Stimulated activated CD4-positive, alpha-beta T cell treated with anti-CD3 and anti-CD28 coated beads, Interleukin-1b, Interleukin-23, amount 100 ng/mL, for 4 hours (primary cell): Measurements from ENCODE around the gene C12orf42.

Source experiments
- DNase-seq, 2 donors: peaks; one replicate each; pipeline ENCODE4 v3.0.0-alpha.2; 2020; ENCODE audit warnings: low read depth in 2 of 2

Gene C12orf42

DNA sequence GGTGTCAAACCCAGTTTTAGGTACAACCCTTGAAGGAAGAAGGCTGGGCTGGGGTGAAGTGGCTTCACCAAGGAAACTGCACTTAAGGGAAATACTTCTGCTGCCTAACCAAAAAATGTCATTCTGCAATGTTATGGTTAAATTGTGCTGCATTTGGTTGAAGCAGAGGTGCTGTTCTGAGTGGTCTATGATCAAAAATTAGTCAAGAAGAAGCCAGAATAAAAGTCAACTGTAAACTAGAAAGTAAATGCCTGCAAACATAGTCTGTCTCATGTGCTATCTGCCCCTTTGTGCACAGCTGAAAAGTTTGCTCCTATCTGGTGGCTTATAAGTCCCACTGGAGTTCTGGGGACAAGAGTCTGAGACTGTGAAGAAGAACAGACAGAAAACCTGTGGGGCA, 158.8 kb downstream of the C12orf42 start:
- DNase-seq = no peak

DNA sequence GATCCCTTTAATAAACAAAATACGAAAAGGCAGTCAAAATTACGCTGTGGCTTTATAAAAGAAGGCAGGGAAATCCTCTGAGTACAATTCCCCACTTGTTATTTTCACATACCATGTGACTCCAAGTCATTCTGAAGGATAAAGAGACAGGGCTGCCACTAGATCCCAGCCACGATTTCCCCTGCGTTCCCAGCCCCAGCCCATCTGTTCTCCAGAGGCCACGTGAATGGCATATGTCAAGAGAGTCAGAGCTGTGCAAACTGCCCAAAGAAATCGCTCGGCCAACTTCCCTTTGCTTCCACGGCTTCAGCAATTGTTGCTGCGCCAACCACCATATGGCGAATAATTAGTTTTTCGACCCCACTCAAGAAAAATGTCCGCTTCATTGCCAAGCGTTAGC, 161.3 kb downstream of the C12orf42 start:
- no peak for DNase-seq

DNA sequence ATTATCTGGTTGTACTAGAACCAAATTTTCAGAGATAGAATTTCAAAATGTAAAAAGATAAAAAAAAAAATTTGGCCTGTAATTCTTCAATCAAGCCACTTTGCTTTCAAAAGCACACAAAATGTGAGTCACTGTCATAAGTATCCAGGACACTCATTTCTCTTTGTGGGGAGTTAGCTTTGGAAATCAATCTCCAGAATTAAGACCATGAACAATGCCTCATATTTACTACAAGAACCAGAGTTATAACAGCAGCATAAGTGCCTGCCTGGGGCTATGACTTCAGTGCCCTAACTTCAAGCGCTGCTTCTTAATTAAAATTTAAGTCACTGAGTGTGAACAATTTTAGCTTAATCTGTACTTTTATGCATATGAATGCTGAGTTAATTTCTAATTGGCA, 162.1 kb downstream of the C12orf42 start:
- DNase-seq = no peak

DNA sequence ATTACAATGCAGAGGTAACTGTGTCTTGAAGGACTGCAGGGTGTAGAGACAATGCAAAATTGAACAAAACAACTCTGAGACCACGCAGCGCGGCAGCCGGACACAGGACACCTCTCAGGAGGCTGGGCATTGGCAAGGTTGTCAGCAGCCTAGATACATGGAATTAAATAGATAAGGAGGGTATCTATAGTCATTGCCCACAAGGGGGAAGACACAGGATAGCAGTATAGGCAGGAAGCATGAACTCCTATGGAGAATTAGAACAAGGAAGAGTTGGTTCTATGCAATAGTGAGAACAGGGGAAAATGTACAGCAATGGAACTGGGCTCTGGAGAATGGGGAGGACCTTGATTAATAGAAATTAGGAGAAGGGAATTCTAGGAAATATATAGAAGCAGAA, 164.1 kb downstream of the C12orf42 start:
- no peak for DNase-seq

DNA sequence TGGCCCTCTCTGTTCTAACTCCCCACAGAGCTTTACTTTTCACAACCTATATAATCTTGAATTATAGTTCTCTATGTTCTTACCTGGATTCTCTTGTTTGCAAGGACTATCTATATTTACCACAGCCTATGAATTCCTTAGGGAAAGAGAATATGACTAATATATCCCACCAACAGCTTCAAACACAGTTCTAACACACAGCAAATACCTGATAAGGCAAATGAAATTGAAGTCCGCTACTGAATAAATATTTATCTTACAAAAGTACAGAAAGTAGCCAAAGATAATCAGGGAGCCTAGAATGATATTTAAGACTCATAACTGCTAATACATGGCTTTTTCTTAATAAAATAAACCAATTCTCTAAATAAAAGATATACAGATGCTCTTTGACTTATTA, 165.1 kb downstream of the C12orf42 start:
- DNase-seq = no peak

DNA sequence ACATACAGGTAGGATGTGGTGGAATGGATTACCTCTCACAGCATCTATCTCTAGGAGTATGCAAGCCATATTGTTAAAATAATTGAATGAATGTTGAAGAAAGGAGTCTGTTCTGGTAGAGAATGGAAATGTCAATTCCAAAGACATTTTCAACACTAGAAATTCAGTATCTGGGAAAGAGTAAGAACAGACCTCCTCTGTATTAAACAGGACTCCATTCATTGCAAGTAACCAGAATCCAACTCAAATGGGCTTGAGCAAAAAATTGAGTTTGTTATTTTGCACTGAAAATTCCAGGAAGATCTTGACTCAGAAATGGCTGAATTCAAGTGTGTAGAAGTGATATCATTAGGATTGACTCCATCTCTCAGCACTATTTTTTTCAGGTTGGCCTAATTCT, 168.1 kb downstream of the C12orf42 start:
- no peak for DNase-seq

DNA sequence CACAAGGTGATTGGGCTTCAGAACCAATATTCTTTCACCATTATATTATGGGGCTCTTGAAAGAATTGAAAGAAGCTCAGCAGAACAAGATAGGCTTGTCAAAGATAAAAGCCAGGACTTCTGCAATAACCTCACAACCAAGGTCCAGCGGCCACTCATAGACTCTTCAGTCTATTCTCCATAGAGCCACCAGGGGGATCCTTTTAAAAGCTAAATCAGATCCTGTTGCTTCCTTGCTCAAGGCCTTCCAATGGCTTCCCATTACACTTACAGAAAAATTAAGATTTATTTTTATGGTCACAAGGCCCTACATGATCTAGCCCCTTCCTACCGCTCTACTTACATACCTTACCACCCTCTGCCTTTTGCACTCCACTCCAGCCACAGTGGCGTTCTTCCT, 169.6 kb downstream of the C12orf42 start:
- DNase-seq = no peak

DNA sequence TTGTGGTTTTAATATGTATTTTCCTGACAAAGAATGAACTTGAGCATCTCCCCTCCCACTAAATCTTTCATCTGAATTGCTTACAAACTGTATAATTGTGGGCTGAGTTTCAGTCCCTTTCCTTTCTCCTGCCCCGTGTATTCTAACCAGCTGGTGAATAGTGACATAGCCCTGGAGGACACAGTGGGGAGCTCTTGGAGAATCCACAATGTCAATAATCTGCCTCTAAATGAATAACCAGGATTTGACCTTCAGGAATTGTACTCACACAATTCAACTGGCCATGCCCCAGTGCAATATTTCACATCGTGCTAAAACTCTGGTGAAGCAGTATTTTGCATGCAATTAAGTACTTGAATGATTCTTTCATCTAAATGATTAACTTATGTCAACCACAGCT, 177.2 kb downstream of the C12orf42 start:
- DNase-seq = no peak

DNA sequence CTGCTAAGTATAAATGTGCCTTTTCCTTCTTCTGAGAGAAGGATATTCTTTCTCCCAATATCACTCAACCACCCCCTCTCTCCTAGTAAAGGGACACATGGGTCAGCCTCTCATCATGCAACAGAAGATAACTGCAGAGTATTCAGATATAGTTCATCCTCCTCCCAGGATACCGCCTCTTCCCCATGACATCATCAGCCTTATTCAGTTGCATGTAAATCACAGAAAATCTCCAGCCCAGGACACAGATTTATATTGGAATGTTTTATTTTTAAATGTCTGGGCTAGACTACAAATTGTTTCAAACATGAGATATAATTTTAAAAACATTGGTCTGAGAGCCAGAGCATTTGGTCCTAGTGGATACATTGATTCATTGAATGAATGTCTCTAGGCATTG, 178.5 kb downstream of the C12orf42 start:
- no peak for DNase-seq

DNA sequence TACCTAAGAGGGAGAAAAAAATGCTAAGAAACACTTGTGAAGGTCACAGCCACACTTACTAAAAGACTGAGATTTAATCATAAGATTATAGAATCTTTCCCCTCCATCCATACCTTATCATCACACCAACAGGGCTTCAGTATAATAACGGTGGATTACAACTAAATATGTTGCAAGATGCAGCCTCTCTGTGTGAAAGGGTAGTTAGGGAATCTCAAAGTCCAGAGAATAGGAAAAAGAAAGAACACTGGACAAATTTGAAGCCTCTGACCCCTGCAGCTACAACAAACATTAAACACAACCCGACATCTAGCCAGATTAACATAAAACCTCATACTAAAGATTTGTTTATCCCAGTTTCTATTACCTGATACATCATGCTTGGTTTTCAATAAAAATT, 181.0 kb downstream of the C12orf42 start:
- DNase-seq = no peak

DNA sequence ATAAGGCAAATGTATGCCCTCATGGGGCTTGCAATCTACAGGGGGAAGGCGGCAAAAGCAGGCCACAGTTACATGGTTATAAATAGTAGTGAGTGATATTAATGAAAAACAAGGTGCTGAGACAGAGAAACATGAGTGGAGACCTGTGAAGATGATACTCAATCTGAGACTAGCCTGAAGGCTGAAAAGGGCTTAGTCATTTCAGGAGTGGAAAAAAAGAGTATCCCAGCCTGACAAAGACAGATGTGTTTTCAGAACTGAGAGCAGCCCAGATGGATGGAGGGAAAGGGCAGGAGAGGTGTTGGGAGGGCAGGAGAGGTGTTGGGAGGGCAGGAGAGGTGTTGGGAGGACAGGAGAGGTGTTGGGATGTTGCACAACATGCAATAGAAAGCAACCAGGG, 181.9 kb downstream of the C12orf42 start:
- DNase-seq = no peak

DNA sequence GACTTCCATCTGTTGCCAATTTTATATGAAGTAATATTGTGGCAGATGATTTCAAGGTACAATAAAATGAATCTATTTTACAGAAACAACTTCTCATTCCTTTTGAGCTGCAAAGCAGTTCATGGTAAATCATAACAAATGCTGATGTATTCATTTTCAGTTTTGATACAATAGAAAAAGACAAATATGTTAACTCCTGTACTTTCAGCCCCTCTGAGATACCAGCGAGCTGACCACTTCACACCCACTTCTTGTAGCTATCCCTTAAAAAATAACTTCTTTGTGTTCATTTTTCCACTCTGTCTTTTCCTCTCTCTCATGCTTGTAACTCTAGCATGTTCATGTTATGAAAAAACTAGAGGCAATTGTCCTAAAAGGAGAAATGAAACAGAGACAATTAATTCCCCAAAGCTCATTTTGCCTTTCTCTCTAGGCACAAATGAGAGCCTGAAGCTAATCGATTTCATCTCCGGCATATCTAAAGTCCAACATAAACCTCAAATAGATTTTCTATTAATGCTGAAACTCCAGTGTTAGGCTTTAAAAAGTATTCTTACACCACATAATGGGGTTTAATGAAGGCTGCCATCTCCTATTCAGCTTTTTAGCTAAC, 182.9 kb downstream of the C12orf42 start:
- DNase-seq = no peak

DNA sequence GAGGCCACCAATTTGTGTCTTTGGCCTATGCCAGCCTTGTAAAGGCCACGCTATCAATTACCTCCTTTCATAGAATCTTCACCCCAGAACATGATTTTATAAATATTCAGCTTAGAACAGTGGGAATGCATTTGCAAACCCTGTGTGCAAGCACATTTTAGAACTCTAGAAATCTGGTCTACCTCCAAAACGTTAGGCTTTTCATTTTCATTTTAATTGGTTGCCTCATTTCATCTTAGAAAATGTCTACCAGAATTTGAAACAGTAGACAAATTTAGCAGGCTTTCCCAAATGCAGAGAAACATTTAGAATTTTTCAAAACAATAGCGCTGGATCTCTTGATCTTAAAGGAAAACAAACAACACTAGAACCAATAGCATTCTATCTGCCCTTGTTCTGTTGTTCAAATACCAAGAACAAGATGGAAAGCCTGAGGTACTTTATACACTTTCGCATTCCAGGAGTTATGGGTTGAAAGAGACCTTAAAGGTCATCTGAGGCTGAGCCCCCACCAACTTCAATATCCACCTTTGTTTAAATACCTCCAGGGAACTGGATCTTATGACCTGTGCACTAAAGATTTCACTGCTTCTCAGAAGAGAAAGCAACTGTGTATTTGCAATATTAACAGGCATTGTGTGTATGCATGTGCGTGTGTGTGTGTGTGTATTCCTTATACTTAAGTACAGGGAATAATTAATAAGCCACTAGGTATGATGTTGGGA, 185.1 kb downstream of the C12orf42 start:
- no peak for DNase-seq

DNA sequence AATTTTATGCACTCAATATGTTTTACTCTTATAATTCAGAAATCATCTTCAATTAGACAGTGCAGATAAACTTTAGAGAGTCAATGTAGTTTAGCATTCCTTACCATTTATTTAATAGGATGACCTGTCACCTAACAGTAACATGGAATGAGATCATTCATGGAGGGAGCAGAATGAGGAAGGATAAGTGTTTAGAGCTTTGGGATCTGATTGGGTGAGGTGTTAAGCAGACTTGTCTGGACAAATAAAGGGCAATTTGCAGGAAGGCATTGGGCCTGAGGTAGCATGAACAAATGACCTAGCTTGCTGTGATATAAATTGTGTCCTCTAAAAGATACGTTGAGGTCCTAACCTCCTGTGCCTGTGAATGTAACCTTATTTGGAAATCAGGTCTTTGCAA, 187.4 kb downstream of the C12orf42 start:
- no peak for DNase-seq

DNA sequence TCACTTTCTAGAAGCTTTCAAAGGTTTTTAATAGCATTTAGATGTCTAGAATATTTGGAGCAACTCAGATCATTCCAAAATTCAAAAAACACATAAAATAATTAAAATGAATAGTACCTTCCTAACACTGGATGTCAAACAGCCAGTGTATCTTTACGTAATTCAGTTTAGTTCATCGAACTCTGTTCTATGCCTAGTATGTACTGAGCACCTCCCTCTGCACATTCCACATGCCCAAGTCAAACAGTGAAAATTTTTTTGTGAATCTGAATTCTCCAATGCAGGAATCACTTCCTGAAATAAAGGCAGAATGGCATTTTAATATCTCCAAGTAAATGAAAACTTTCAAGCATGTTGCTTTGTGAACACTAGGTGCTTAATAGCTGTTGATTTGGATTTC, 192.3 kb downstream of the C12orf42 start:
- DNase-seq = no peak

DNA sequence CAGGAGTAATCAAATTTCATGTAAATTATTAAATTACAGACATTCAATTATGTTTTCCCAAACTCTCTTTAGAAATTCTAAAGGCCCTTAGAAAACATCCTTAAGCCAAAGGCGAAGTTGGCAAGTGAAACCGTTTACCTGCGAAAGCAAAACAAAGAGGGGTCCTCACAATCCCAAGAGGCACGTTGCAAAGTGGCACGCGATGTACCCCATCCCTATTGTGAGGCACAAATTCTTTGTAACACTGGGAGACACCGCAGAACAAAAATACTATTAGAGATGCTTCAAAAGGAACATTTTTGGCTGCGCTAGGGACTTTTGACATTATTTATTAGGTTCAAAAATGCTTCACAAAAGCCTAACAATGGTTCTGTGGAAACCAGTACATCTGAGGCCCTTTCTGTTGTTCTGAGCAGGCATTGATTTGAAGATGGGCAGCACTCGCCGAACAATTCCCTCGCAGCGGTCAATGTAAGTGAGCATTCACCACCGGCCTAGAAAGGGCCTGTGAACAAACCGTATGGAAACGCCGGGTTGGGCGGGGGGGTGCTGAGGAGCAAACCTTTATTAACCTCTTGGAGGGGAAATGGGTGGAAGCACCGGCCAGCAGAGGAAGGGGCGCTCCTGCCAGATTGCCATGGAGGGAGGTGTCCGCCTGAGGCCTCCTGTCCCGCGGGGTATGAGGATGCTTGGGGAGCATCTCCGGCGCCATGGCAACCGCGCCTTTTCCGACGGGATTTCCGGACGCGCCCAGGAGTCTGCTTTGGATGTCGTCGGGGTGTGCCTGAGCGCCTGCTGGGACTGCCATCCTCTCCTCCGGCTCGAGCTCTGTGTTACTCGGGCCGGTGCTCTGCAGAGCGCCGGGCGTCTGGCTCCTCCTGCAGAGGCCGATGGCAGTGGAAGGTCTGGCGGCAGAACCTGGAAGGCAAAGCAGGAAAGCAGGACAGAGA, 193.9 kb downstream of the C12orf42 start:
- no peak for DNase-seq

DNA sequence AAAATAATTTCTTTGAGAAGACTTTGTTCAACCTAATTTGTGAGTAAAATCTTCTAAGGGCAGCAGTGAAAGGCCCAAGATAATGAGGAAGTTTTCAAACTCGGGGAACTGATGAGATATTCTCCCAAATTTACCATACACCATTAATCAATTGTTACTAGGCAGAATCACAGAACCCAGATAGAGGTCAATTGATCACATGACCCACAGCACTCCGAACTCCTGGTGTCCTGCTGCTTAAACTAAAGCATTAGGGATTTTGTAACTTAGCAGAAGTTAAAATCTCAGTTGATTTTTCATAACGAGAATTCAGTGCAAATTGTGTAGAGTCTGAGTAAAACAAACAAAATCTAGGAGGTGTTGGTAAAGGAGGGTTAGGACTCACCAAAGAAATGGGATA, 207.8 kb downstream of the C12orf42 start:
- no peak for DNase-seq

DNA sequence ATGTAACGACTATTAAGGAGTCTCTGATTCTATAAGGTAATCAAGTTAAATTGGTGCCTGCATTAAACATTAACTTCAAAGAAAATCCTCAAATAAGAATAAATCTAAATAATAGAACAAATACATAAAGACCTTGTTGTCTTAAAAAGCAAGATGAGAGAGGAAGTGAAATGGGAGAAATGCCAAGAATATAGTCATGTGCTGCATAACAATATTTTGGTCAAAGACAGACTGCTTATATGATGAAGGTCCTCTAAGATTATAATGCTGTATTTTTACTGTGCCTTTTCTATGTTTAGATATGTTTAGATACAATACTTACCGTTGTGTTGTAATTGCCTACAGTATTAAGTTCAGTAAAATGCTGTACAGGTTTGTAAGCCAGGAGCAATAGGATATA, 213.6 kb downstream of the C12orf42 start:
- DNase-seq = no peak

DNA sequence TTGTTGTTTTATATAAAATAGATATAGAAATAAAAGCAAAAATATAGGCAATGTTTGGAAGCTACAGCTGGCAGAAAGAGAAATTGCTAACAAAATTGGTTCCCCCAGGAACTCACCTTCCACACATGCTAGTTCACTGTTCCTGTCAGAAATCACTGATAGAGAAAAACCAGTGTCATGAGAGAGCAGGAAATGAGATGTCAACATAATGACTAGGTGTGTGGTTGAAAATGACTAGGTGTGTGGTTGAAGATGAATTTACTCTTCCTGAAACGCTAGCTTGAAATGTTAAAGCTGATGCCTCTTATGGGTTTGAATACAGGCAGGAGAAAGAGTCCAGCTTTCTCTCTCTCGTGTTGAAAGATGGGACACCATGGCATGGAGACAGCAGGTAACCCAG, 216.3 kb downstream of the C12orf42 start:
- no peak for DNase-seq

DNA sequence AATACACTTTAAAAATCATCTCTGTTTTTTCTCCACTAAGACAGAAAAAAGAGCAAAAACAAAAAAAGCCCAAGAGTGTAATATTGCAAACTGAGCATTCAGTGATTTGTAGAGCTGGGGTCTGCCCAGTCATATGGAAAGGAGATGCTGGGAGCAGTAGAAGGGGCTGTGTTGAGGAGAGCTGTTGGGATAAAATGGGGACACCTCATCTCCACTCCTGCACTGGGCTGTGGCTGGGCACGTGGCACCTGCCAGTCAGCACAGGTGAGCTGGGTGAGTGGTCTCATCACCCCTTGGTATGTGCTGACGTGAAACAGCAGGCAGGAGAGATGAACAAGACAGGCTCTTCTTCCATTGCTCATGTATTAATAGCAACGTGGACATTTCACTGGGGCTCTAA, 217.4 kb downstream of the C12orf42 start:
- no peak for DNase-seq

DNA sequence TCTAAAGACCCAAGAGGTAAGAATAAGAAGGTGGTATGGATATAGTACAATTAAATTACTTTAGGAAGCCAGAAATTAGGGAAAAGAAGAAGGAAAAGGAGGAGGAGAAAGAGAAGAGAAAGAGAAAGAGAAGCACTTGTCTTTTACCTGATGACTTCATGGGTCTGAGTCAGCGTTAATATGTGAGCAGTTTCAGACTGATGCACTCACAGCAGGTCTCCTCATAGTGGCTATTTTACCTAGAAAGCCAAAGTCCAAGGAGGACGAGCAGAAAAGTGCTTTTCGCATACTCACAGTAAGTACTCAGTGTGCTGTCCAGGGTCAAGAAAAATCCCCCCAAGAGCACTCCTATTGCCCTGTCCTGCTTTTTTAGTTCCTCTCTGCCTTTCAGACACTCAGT, 222.1 kb downstream of the C12orf42 start:
- DNase-seq = no peak

DNA sequence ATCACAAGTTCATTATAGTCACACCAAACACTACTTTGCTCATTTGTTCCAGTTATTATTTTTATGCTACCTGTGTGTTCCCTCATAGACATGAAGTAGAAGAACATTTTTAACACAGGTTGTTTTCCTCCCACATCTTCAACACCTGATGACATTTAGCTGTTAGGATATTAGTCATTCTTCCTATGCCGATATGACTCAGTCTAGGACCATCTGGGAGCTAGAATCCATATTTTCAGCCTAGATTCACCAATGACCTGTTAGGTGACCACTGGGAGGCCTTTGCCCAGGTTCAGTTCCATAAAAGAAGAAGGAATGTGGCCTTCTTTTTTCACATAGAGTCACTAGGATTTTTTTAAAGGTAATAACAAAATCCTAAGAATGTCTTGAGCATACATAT, 222.8 kb downstream of the C12orf42 start:
- DNase-seq = no peak

DNA sequence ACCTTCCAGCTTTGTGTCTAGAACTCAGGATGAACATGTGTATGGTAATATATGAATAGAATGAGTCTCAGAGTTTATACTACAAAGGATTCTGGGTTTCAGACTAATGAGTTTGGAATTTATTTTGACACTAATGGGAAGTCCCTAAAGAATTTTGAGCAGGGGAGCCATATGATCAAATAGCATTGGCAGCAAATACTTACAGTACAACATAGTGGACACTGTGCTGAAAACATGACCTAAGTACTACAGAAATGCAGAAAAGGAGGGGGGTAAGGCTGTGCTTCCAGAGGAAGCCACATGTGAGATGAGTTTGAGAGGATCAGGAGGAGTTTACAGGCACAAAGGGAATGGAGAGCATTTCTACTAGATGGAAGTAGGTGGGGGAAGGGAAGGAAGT, 225.8 kb downstream of the C12orf42 start:
- DNase-seq = no peak
